Endothelial cell (in vitro differentiated cells): ENCODE results near the gene INPP4A. TPM values are rescaled to one million over a fixed set of nuclear protein-coding genes. Genes with fewer than 3 reads are reported as not detected.

Source experiments
- DNase-seq: peaks from one replicate; pipeline ENCODE4 v3.0.0; 2021; ENCODE audit warnings: low spot score
- H3K27ac Mint-ChIP-seq: one replicate; pipeline ENCODE4 v1.8.0; 2021; ENCODE audit warnings: mixed read lengths, inconsistent platforms; ENCODE audit not compliant: unreplicated experiment
- H3K27me3 Mint-ChIP-seq: one replicate; pipeline ENCODE4 v1.8.0; 2021; ENCODE audit warnings: mild to moderate bottlenecking, moderate library complexity, mixed read lengths, inconsistent platforms; ENCODE audit not compliant: unreplicated experiment
- H3K36me3 Mint-ChIP-seq: one replicate; pipeline ENCODE4 v1.8.0; 2021; ENCODE audit warnings: mild to moderate bottlenecking, low read depth, mixed read lengths, inconsistent platforms; ENCODE audit not compliant: unreplicated experiment
- H3K4me1 Mint-ChIP-seq: one replicate; pipeline ENCODE4 v1.8.0; 2021; ENCODE audit warnings: mild to moderate bottlenecking, mixed read lengths, inconsistent platforms; ENCODE audit not compliant: unreplicated experiment
- H3K4me3 Mint-ChIP-seq: one replicate; pipeline ENCODE4 v1.8.0; 2021; ENCODE audit warnings: mild to moderate bottlenecking, mixed read lengths, inconsistent platforms; ENCODE audit not compliant: unreplicated experiment
- H3K9me3 Mint-ChIP-seq: one replicate; pipeline ENCODE4 v1.8.0; 2021; ENCODE audit warnings: mixed read lengths, inconsistent platforms; ENCODE audit not compliant: unreplicated experiment
- CTCF ChIP-seq: fragments of 200-600 bp; sonication (generic); IDR thresholded peaks from one replicate; pipeline ENCODE4 v1.5.0; 2021; ENCODE audit warnings: antibody characterized with exemption; ENCODE audit not compliant: unreplicated experiment
- total RNA-seq: library from RNA; stranded (reverse); fragmentation: NEBNext Ultra II Directional; extraction: Animal tissue kit (Norgen Biotek cat#: 25700); gene quantifications from one replicate; pipeline ENCODE4 v1.2.1, GENCODE V29; 2021; ENCODE audit not compliant: unreplicated experiment

Gene INPP4A
- total RNA-seq, 1 donor from 2014 or later: 26.8 TPM

GRCh38 chr2:98460573-98461497 is 16.2 kb downstream of the INPP4A start:
- H3K27me3 Mint-ChIP-seq: peaks cover 8% of the 10 kb centered on the region
- DNase-seq: no peak
- peaks cover 26% of the 10 kb centered on the region for H3K4me1 Mint-ChIP-seq
- H3K4me3 Mint-ChIP-seq: no peak overlapping the region
- peaks cover 3% of the 10 kb centered on the region for H3K36me3 Mint-ChIP-seq
- no peaks in the 10 kb centered on the region for H3K9me3 Mint-ChIP-seq
- no peak for TF ChIP-seq CTCF
- no peak overlapping the region for H3K27ac Mint-ChIP-seq

GRCh38 chr2:98461498-98462049 is 16.9 kb downstream of the INPP4A start:
- DNase-seq: no peak
- H3K27ac Mint-ChIP-seq: no peak overlapping the region
- peaks cover 3% of the 10 kb centered on the region for H3K36me3 Mint-ChIP-seq
- no peak for TF ChIP-seq CTCF
- no peak overlapping the region for H3K4me3 Mint-ChIP-seq
- peaks cover 5% of the 10 kb centered on the region for H3K27me3 Mint-ChIP-seq
- H3K4me1 Mint-ChIP-seq: peaks cover 26% of the 10 kb centered on the region
- H3K9me3 Mint-ChIP-seq: no peaks in the 10 kb centered on the region

GRCh38 chr2:98463081-98463481 is 18.4 kb downstream of the INPP4A start:
- peaks cover 26% of the 10 kb centered on the region for H3K4me1 Mint-ChIP-seq
- no peak overlapping the region for H3K4me3 Mint-ChIP-seq
- H3K27me3 Mint-ChIP-seq: peaks cover 8% of the 10 kb centered on the region
- H3K9me3 Mint-ChIP-seq: no peaks in the 10 kb centered on the region
- H3K27ac Mint-ChIP-seq: no peak overlapping the region
- no peak for DNase-seq
- H3K36me3 Mint-ChIP-seq: peaks cover 3% of the 10 kb centered on the region
- no peak for TF ChIP-seq CTCF

- H3K36me3 Mint-ChIP-seq: peaks cover 3% of the 10 kb centered on the region
- H3K4me3 Mint-ChIP-seq: no peak overlapping the region
- peaks cover 8% of the 10 kb centered on the region for H3K27me3 Mint-ChIP-seq
- no peak for DNase-seq
- peaks cover 26% of the 10 kb centered on the region for H3K4me1 Mint-ChIP-seq
- no peak for TF ChIP-seq CTCF
- no peak overlapping the region for H3K27ac Mint-ChIP-seq
- H3K9me3 Mint-ChIP-seq: no peaks in the 10 kb centered on the region
Observed at GRCh38 chr2:98463551-98463971, 18.9 kb downstream of the INPP4A start.
